ENCODE measurements around the gene PLXNA4.

The PLXNA4 gene

DNA sequence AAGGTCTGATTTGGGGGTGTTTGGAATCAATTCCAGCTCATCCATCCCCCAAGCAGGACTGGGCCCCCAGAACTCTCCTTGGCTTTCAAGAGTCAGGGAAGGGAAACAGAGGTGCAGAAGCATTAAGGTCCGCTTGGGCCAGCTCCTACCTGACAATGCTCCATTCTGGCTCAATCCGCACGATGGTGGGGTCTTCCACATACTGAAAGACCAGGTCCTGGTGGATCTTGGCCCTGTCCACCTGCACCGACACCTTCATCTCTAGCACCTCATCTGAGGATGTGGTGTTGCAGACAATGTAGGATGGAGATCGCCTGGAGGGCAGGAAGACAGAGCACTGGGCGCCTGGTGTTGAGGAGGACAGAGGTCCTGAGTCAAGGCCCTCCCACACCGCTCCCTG is 391.1 kb downstream of the PLXNA4 start:
- no peak overlapping the region for H4K91ac ChIP-seq (ENCODE audit: low read length)
- no peak overlapping the region for H3K4me2 ChIP-seq (ENCODE audit: low read length, poor library complexity, severe bottlenecking)
- H3K9me3 ChIP-seq (ENCODE audit: control insufficient read depth, low read length) = peaks cover 10% of the 10 kb centered on the region
- no peak overlapping the region for H3K18ac ChIP-seq (ENCODE audit: low read depth in 1 of 2, low read length in 2 of 2)
- no peak overlapping the region for H3K27ac ChIP-seq (ENCODE audit: low read length, poor library complexity, severe bottlenecking)
- H3K14ac ChIP-seq (ENCODE audit: low read length in 2 of 2) = no peak overlapping the region
- 79% methylated on average over 4 of the region's 7 CpGs for WGBS
- H2AFZ ChIP-seq (ENCODE audit: low read depth, low read length) = no peak overlapping the region
- H3K4me3 ChIP-seq (ENCODE audit: insufficient read depth in 1 of 2, low read depth in 1 of 2, low read length in 2 of 2) = peak overlapping the region in 1 of 2 experiments; percentile 15
- no peak overlapping the region for H4K8ac ChIP-seq (ENCODE audit: low read length)
- H3K4me1 ChIP-seq (ENCODE audit: control insufficient read depth, insufficient read depth, low read depth, low read length) = no peaks in the 10 kb centered on the region
- no peak for DNase-seq
- no peaks in the 10 kb centered on the region for H3K79me1 ChIP-seq (replicated peaks; ENCODE audit: low read length, poor library complexity, severe bottlenecking)
- no peak overlapping the region for H2BK120ac ChIP-seq (ENCODE audit: low read depth, low read length)
- H2BK15ac ChIP-seq (ENCODE audit: low read depth, poor library complexity, severe bottlenecking) = no peak overlapping the region
- no peak overlapping the region for H3K9ac ChIP-seq (ENCODE audit: low read length)
- no peak overlapping the region for H3K4ac ChIP-seq (ENCODE audit: low read depth in 1 of 2, low read length in 2 of 2)
- H3K23ac ChIP-seq (ENCODE audit: low read length in 2 of 2) = no peak overlapping the region
- H3K27me3 ChIP-seq (ENCODE audit: control insufficient read depth in 1 of 2, insufficient read depth in 1 of 2, low read length in 2 of 2) = no peaks in the 10 kb centered on the region
- no peak overlapping the region for H2AK5ac ChIP-seq (ENCODE audit: low read length, severe bottlenecking)
- H2BK12ac ChIP-seq (ENCODE audit: low read length in 2 of 2) = no peak overlapping the region
- no peak overlapping the region for H2BK5ac ChIP-seq (ENCODE audit: low read depth, low read length, poor library complexity, severe bottlenecking)
- peaks cover 0 to 55% of the 10 kb centered on the region in 2 experiments for H3K36me3 ChIP-seq (ENCODE audit: control insufficient read depth in 1 of 2, insufficient read depth in 2 of 2, low read depth in 1 of 2, low read length in 2 of 2)

DNA sequence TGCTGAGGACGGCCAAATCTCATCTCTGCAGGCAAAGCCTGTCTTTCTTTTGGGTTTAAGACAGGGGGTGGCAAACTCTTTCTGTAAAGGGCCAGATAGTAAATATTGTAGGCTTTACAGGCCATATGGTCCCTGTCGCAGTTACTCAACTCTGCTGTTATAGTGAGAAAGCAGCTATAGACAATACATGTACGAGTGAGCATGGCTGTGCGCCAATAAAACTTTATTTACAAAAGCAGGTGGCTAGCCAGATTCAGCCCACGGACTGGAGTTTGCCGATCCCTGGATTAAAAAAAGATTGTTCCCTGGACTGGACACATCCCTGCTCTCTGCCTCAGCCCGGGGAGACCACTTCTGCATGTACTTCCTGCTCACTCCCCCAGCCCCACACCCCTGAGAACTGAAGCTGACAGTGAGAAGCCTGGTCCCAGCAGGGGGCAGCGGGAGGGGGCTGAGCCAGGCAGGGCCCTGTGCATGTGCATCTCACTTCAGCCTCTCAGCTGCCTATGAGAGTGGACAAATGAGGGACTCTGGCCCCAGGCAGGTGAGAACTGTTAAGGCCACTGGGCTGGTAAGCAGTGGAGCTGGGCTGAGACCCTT is 392.4 kb downstream of the PLXNA4 start:
- Histone ChIP-seq H3K4me2 (ENCODE audit: low read length, poor library complexity, severe bottlenecking) (no peak overlapping the region), H3K9ac (ENCODE audit: low read length) (no peak overlapping the region), H2BK120ac (ENCODE audit: low read depth, low read length) (no peak overlapping the region), H3K36me3 (ENCODE audit: control insufficient read depth in 1 of 2, insufficient read depth in 2 of 2, low read depth in 1 of 2, low read length in 2 of 2) (peaks cover 0 to 59% of the 10 kb centered on the region in 2 experiments), H3K27ac (ENCODE audit: low read length, poor library complexity, severe bottlenecking) (no peak overlapping the region), H4K91ac (ENCODE audit: low read length) (no peak overlapping the region), H2BK5ac (ENCODE audit: low read depth, low read length, poor library complexity, severe bottlenecking) (no peak overlapping the region), H3K4ac (ENCODE audit: low read depth in 1 of 2, low read length in 2 of 2) (no peak overlapping the region), H3K27me3 (ENCODE audit: control insufficient read depth in 1 of 2, insufficient read depth in 1 of 2, low read length in 2 of 2) (no peaks in the 10 kb centered on the region), H3K4me1 (ENCODE audit: control insufficient read depth, insufficient read depth, low read depth, low read length) (no peaks in the 10 kb centered on the region), H2BK15ac (ENCODE audit: low read depth, poor library complexity, severe bottlenecking) (no peak overlapping the region), H2AFZ (ENCODE audit: low read depth, low read length) (no peak overlapping the region), H2BK12ac (ENCODE audit: low read length in 2 of 2) (no peak overlapping the region), H2AK5ac (ENCODE audit: low read length, severe bottlenecking) (no peak overlapping the region), H4K8ac (ENCODE audit: low read length) (no peak overlapping the region), H3K23ac (ENCODE audit: low read length in 2 of 2) (no peak overlapping the region), H3K14ac (ENCODE audit: low read length in 2 of 2) (no peak overlapping the region), H3K4me3 (ENCODE audit: insufficient read depth in 1 of 2, low read depth in 1 of 2, low read length in 2 of 2) (no peak overlapping the region), H3K9me3 (ENCODE audit: control insufficient read depth, low read length) (peaks cover 10% of the 10 kb centered on the region), H3K18ac (ENCODE audit: low read depth in 1 of 2, low read length in 2 of 2) (no peak overlapping the region), H3K79me1 (replicated peaks; ENCODE audit: low read length, poor library complexity, severe bottlenecking) (no peaks in the 10 kb centered on the region)
- WGBS = 65% methylated on average over 8 of the region's 8 CpGs
- no peak for DNase-seq

DNA sequence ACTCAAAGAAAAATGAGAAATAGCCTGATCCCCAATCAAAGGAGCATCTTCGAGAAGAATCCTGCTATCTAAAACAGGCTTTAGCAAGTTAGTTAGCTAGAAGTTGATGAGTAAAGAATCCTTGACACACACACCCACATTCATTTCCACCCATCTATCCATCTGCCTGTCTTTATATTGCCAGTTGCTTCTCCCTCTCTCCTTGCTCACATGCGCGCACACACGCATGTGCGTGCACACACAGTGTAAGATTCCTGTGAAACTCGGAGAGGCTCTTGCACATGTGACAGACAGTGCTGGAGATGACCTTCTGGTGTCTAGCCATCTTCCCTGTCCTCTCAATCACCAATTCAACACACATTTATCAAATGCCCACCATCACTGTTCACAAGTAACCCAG is 393.3 kb downstream of the PLXNA4 start:
- H3K14ac ChIP-seq (ENCODE audit: low read length in 2 of 2) = no peak overlapping the region
- H3K4me3 ChIP-seq (ENCODE audit: insufficient read depth in 1 of 2, low read depth in 1 of 2, low read length in 2 of 2) = no peak overlapping the region
- no peak overlapping the region for H4K8ac ChIP-seq (ENCODE audit: low read length)
- H2BK5ac ChIP-seq (ENCODE audit: low read depth, low read length, poor library complexity, severe bottlenecking) = no peak overlapping the region
- 94% methylated on average over 6 of the region's 6 CpGs for WGBS
- H3K9me3 ChIP-seq (ENCODE audit: control insufficient read depth, low read length) = peaks cover 10% of the 10 kb centered on the region
- peaks cover 0 to 59% of the 10 kb centered on the region in 2 experiments for H3K36me3 ChIP-seq (ENCODE audit: control insufficient read depth in 1 of 2, insufficient read depth in 2 of 2, low read depth in 1 of 2, low read length in 2 of 2)
- H3K27ac ChIP-seq (ENCODE audit: low read length, poor library complexity, severe bottlenecking) = no peak overlapping the region
- no peak overlapping the region for H4K91ac ChIP-seq (ENCODE audit: low read length)
- H3K4me1 ChIP-seq (ENCODE audit: control insufficient read depth, insufficient read depth, low read depth, low read length) = no peaks in the 10 kb centered on the region
- DNase-seq = no peak
- H2BK120ac ChIP-seq (ENCODE audit: low read depth, low read length) = no peak overlapping the region
- no peak overlapping the region for H3K23ac ChIP-seq (ENCODE audit: low read length in 2 of 2)
- no peak overlapping the region for H2AFZ ChIP-seq (ENCODE audit: low read depth, low read length)
- H3K4ac ChIP-seq (ENCODE audit: low read depth in 1 of 2, low read length in 2 of 2) = no peak overlapping the region
- no peak overlapping the region for H3K9ac ChIP-seq (ENCODE audit: low read length)
- H2BK15ac ChIP-seq (ENCODE audit: low read depth, poor library complexity, severe bottlenecking) = no peak overlapping the region
- H2AK5ac ChIP-seq (ENCODE audit: low read length, severe bottlenecking) = no peak overlapping the region
- no peak overlapping the region for H3K18ac ChIP-seq (ENCODE audit: low read depth in 1 of 2, low read length in 2 of 2)
- H3K4me2 ChIP-seq (ENCODE audit: low read length, poor library complexity, severe bottlenecking) = no peak overlapping the region
- no peaks in the 10 kb centered on the region for H3K79me1 ChIP-seq (replicated peaks; ENCODE audit: low read length, poor library complexity, severe bottlenecking)
- no peak overlapping the region for H2BK12ac ChIP-seq (ENCODE audit: low read length in 2 of 2)
- H3K27me3 ChIP-seq (ENCODE audit: control insufficient read depth in 1 of 2, insufficient read depth in 1 of 2, low read length in 2 of 2) = no peaks in the 10 kb centered on the region

GRCh38 chr7:132181946-132182685 is 394.2 kb downstream of the PLXNA4 start:
- Histone ChIP-seq H3K4me3 (ENCODE audit: insufficient read depth in 1 of 2, low read depth in 1 of 2, low read length in 2 of 2) (no peak overlapping the region), H3K18ac (ENCODE audit: low read depth in 1 of 2, low read length in 2 of 2) (no peak overlapping the region), H2BK120ac (ENCODE audit: low read depth, low read length) (no peak overlapping the region), H3K23ac (ENCODE audit: low read length in 2 of 2) (no peak overlapping the region), H3K36me3 (ENCODE audit: control insufficient read depth in 1 of 2, insufficient read depth in 2 of 2, low read depth in 1 of 2, low read length in 2 of 2) (peaks cover 0 to 50% of the 10 kb centered on the region in 2 experiments), H3K79me1 (replicated peaks; ENCODE audit: low read length, poor library complexity, severe bottlenecking) (no peaks in the 10 kb centered on the region), H3K4me2 (ENCODE audit: low read length, poor library complexity, severe bottlenecking) (no peak overlapping the region), H3K27me3 (ENCODE audit: control insufficient read depth in 1 of 2, insufficient read depth in 1 of 2, low read length in 2 of 2) (no peaks in the 10 kb centered on the region), H2BK15ac (ENCODE audit: low read depth, poor library complexity, severe bottlenecking) (no peak overlapping the region), H2BK12ac (ENCODE audit: low read length in 2 of 2) (no peak overlapping the region), H3K27ac (ENCODE audit: low read length, poor library complexity, severe bottlenecking) (no peak overlapping the region), H4K8ac (ENCODE audit: low read length) (no peak overlapping the region), H3K4me1 (ENCODE audit: control insufficient read depth, insufficient read depth, low read depth, low read length) (no peaks in the 10 kb centered on the region), H3K9ac (ENCODE audit: low read length) (no peak overlapping the region), H3K9me3 (ENCODE audit: control insufficient read depth, low read length) (peaks cover 5% of the 10 kb centered on the region), H3K14ac (ENCODE audit: low read length in 2 of 2) (no peak overlapping the region), H3K4ac (ENCODE audit: low read depth in 1 of 2, low read length in 2 of 2) (no peak overlapping the region), H4K91ac (ENCODE audit: low read length) (no peak overlapping the region), H2BK5ac (ENCODE audit: low read depth, low read length, poor library complexity, severe bottlenecking) (no peak overlapping the region), H2AFZ (ENCODE audit: low read depth, low read length) (no peak overlapping the region), H2AK5ac (ENCODE audit: low read length, severe bottlenecking) (no peak overlapping the region)
- no peak for DNase-seq
- 76% methylated on average over 9 of the region's 9 CpGs for WGBS
